Activated T-cell treated with anti-CD3 and anti-CD28 coated beads for 4 hours (primary cell): ENCODE results near the gene ME2.
"Not testable (repeated sequence)": the region's sequence is repeated elsewhere in the genome, so short reads cannot be mapped to it uniquely, and the experiment has no call there.

ENCODE experiments used
- DNase-seq: peaks from one replicate; pipeline ENCODE4 v3.0.0-alpha.2; 2020

ME2 gene

GRCh38 chr18:50981381-50981780 is 102.5 kb downstream of the ME2 start:
- DNase-seq, result no peak

- DNase-seq, result no peak
Observed at GRCh38 chr18:50982086-50982801, 103.3 kb downstream of the ME2 start.

GRCh38 chr18:50982802-50983179 is 103.9 kb downstream of the ME2 start:
- DNase-seq, result no peak

- no peak for DNase-seq
Observed at GRCh38 chr18:50986360-50987087, 107.6 kb downstream of the ME2 start.

- no peak for DNase-seq
Observed at GRCh38 chr18:50987261-50987660, 108.3 kb downstream of the ME2 start.

GRCh38 chr18:50989711-50990110 is 110.8 kb downstream of the ME2 start:
- DNase-seq, result no peak

- no peak for DNase-seq
Observed at GRCh38 chr18:50992351-50992762, 113.4 kb downstream of the ME2 start.

GRCh38 chr18:50994031-50994430 is 115.1 kb downstream of the ME2 start:
- no peak for DNase-seq

- not testable (repeated sequence) for DNase-seq
Observed at GRCh38 chr18:51003174-51003573, 124.3 kb downstream of the ME2 start.
